Cardiac fibroblast (primary cell): ENCODE results near the gene DIP2C.

Experiments used
- DNase-seq, 2 donors: peaks; one replicate each; pipeline versions ENCODE4 v3.0.0 to v3.0.0-alpha.2; 2010; ENCODE audit warnings: low read depth in 2 of 2
- H3K4me3 ChIP-seq, 2 donors: replicated peaks in 1 of 2; 1 replicate in 1 of 2; 2 replicates in 1 of 2; pipeline ENCODE4 v1.5.1; 2011; ENCODE audit warnings: low read depth in 2 of 2, low read length in 2 of 2, mild to moderate bottlenecking in 2 of 2, moderate library complexity in 1 of 2
- CTCF ChIP-seq: IDR thresholded peaks from one replicate; pipeline ENCODE4 v1.5.1; 2011; ENCODE audit warnings: low read depth, mild to moderate bottlenecking, low read length, inconsistent platforms

Gene DIP2C

GRCh38 chr10:364267-364775 is 325.1 kb downstream of the DIP2C start:
- H3K4me3 ChIP-seq, result no peak overlapping the region
- TF ChIP-seq CTCF, result no peak
- no peak for DNase-seq

GRCh38 chr10:363152-363551 is 326.3 kb downstream of the DIP2C start:
- no peak overlapping the region for H3K4me3 ChIP-seq
- no peak for DNase-seq
- no peak for TF ChIP-seq CTCF

GRCh38 chr10:361203-362081 is 328.0 kb downstream of the DIP2C start:
- H3K4me3 ChIP-seq, result no peak overlapping the region
- TF ChIP-seq CTCF, result no peak
- DNase-seq, result no peak

- H3K4me3 ChIP-seq, result no peak overlapping the region
- no peak for TF ChIP-seq CTCF
- DNase-seq, result no peak
Measured at GRCh38 chr10:360653-361052, 328.8 kb downstream of the DIP2C start.

- DNase-seq, result no peak
- TF ChIP-seq CTCF, result no peak
- no peak overlapping the region for H3K4me3 ChIP-seq
Measured at GRCh38 chr10:359762-360161, 329.7 kb downstream of the DIP2C start.

- no peak for TF ChIP-seq CTCF
- no peak overlapping the region for H3K4me3 ChIP-seq
- no peak for DNase-seq
Measured at GRCh38 chr10:359093-359492, 330.4 kb downstream of the DIP2C start.
